HEK293 (cell line): Measurements from ENCODE around the gene CDKN3.

Source experiments
- CTCF ChIA-PET: fragments of 350-600 bp; formaldehyde crosslinking; extraction: SDS; loops from one replicate; lab custom pipeline; 2021; ENCODE audit warnings: antibody characterized with exemption; lab: Yijun Ruan, JAX
- POLR2A ChIA-PET: fragments of 300-600 bp; formaldehyde crosslinking; extraction: SDS; loops from one replicate; lab custom pipeline; 2020; ENCODE audit warnings: antibody characterized with exemption, inconsistent platforms; lab: Yijun Ruan, JAX
- H3K27ac ChIP-seq: fragments of 200-500 bp; sonication (Bioruptor generic); 2 replicates; pipeline ENCODE4 v1.5.1; 2014; ENCODE audit warnings: low read depth, low read length, control low read depth, inconsistent platforms; ENCODE audit errors: extremely low read depth
- H3K36me3 ChIP-seq, 2 experiments: fragments of 200-500 bp in 1 of 2; sonication (Bioruptor generic) in 1 of 2; 1 replicate in 1 of 2; 2 replicates in 1 of 2; pipeline ENCODE4 v1.5.1; 2014 to 2017; ENCODE audit warnings: inconsistent platforms in 2 of 2, low read length in 2 of 2; ENCODE audit not compliant: control insufficient read depth in 2 of 2, insufficient read depth in 1 of 2
- H3K4me1 ChIP-seq: fragments of 200-500 bp; sonication (Bioruptor generic); 2 replicates; pipeline ENCODE4 v1.5.1; 2014; ENCODE audit warnings: mild to moderate bottlenecking, low read length, inconsistent platforms; ENCODE audit not compliant: control insufficient read depth, insufficient read depth
- H3K4me3 ChIP-seq: 2 replicates; pipeline ENCODE4 v1.5.1; 2011; ENCODE audit warnings: low read depth, mild to moderate bottlenecking, control low read depth, low read length, moderate library complexity
- H3K9me3 ChIP-seq: fragments of 200-500 bp; sonication (Bioruptor generic); 2 replicates; pipeline ENCODE4 v1.5.1; 2014; ENCODE audit warnings: low read depth, low read length, inconsistent platforms; ENCODE audit not compliant: control insufficient read depth, insufficient read depth
- BCL11B ChIP-seq: fragments of 450-650 bp; formaldehyde crosslinking; IDR thresholded peaks from 2 replicates; pipeline ENCODE4 v1.5.1; 2016; ENCODE audit warnings: low read depth, missing biosample characterization, missing genetic modification characterization
- KLF1 ChIP-seq: fragments of 450-650 bp; formaldehyde crosslinking; IDR thresholded peaks from 2 replicates; pipeline ENCODE4 v1.5.1; 2016; ENCODE audit warnings: missing biosample characterization, missing genetic modification characterization
- SP2 ChIP-seq: fragments of 450-650 bp; formaldehyde crosslinking; IDR thresholded peaks from 2 replicates; pipeline ENCODE4 v1.5.1; 2016; ENCODE audit warnings: missing biosample characterization, missing genetic modification characterization
- YY2 ChIP-seq: fragments of 450-650 bp; formaldehyde crosslinking; IDR thresholded peaks from 2 replicates; pipeline ENCODE4 v1.5.1; 2016; ENCODE audit warnings: missing biosample characterization, missing genetic modification characterization
- ZBTB7A ChIP-seq: fragments of 450-650 bp; formaldehyde crosslinking; IDR thresholded peaks from 2 replicates; pipeline ENCODE4 v1.5.1; 2016; ENCODE audit warnings: low read depth, missing biosample characterization, missing genetic modification characterization
- ZFP3 ChIP-seq: fragments of 450-650 bp; formaldehyde crosslinking; IDR thresholded peaks from 2 replicates; pipeline ENCODE4 v1.5.1; 2016; ENCODE audit warnings: low read depth, missing biosample characterization, missing genetic modification characterization
- ZFP41 ChIP-seq: fragments of 450-650 bp; formaldehyde crosslinking; IDR thresholded peaks from 2 replicates; pipeline ENCODE4 v1.5.1; 2016; ENCODE audit warnings: missing biosample characterization, missing genetic modification characterization, borderline replicate concordance
- ZNF121 ChIP-seq: fragments of 450-650 bp; formaldehyde crosslinking; IDR thresholded peaks from 2 replicates; pipeline ENCODE4 v1.5.1; 2016; ENCODE audit warnings: missing biosample characterization, missing genetic modification characterization
- ZNF18 ChIP-seq: fragments of 450-650 bp; formaldehyde crosslinking; IDR thresholded peaks from 2 replicates; pipeline ENCODE4 v1.5.1; 2016; ENCODE audit warnings: missing biosample characterization, missing genetic modification characterization
- ZNF19 ChIP-seq: fragments of 450-650 bp; formaldehyde crosslinking; IDR thresholded peaks from 2 replicates; pipeline ENCODE4; 2016; ENCODE audit warnings: missing biosample characterization, missing genetic modification characterization, low read depth
- ZNF239 ChIP-seq: fragments of 450-650 bp; formaldehyde crosslinking; IDR thresholded peaks from 2 replicates; pipeline ENCODE4 v1.5.1; 2016; ENCODE audit warnings: missing biosample characterization, missing genetic modification characterization
- ZNF350 ChIP-seq: fragments of 450-650 bp; formaldehyde crosslinking; IDR thresholded peaks from 2 replicates; pipeline ENCODE4 v1.5.0; 2017; ENCODE audit warnings: missing biosample characterization, mild to moderate bottlenecking, missing genetic modification characterization
- ZNF366 ChIP-seq: fragments of 450-650 bp; formaldehyde crosslinking; conservative IDR thresholded peaks from 2 replicates; pipeline ENCODE4 v1.5.1; 2016; ENCODE audit warnings: missing biosample characterization, missing genetic modification characterization
- ZNF433 ChIP-seq: fragments of 450-650 bp; formaldehyde crosslinking; IDR thresholded peaks from 2 replicates; pipeline ENCODE4 v1.5.1; 2016; ENCODE audit warnings: missing biosample characterization, missing genetic modification characterization, low read depth
- ZNF555 ChIP-seq: fragments of 450-650 bp; formaldehyde crosslinking; conservative IDR thresholded peaks from 2 replicates; pipeline ENCODE4 v1.5.1; 2017; ENCODE audit warnings: missing biosample characterization, mild to moderate bottlenecking, missing genetic modification characterization, inconsistent platforms
- ZNF785 ChIP-seq: fragments of 450-650 bp; formaldehyde crosslinking; IDR thresholded peaks from 2 replicates; pipeline ENCODE4 v1.5.1; 2016; ENCODE audit warnings: missing biosample characterization, missing genetic modification characterization
- TF ChIP-seq, protein P1 (sequence below): fragments of 450-650 bp; formaldehyde crosslinking; IDR thresholded peaks from 2 replicates; pipeline ENCODE4 v1.5.1; 2016; ENCODE audit warnings: missing biosample characterization, missing genetic modification characterization
- TF ChIP-seq, protein P2 (sequence below): fragments of 450-650 bp; IDR thresholded peaks from 2 replicates; pipeline ENCODE4 v1.5.1; 2018; ENCODE audit warnings: missing biosample characterization, mild to moderate bottlenecking, missing genetic modification characterization

Gene CDKN3

GRCh38 chr14:54385556-54385955 lies 11.3 kb upstream of the CDKN3 start:
- H3K4me1 ChIP-seq, result no peaks in the 10 kb centered on the region
- TF ChIP-seq, protein P1, sequence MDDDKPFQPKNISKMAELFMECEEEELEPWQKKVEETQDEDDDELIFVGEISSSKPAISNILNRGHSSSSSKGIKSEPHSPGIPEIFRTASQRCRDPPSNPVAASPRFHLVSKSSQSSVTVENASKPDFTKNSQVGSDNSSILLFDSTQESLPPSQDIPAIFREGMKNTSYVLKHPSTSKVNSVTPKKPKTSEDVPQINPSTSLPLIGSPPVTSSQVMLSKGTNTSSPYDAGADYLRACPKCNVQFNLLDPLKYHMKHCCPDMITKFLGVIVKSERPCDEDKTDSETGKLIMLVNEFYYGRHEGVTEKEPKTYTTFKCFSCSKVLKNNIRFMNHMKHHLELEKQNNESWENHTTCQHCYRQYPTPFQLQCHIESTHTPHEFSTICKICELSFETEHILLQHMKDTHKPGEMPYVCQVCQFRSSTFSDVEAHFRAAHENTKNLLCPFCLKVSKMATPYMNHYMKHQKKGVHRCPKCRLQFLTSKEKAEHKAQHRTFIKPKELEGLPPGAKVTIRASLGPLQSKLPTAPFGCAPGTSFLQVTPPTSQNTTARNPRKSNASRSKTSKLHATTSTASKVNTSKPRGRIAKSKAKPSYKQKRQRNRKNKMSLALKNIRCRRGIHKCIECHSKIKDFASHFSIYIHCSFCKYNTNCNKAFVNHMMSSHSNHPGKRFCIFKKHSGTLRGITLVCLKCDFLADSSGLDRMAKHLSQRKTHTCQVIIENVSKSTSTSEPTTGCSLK (tag by site-specific recombination), result no peak
- TF ChIP-seq ZNF433 (tag by site-specific recombination) (no peak), YY2 (tag by site-specific recombination) (no peak), ZNF366 (tag by site-specific recombination) (no peak), BCL11B (no peak), ZNF239 (tag by site-specific recombination) (no peak)
- TF ChIP-seq, all 188 proteins: peak for 0
- no peaks in the 10 kb centered on the region for H3K9me3 ChIP-seq
- H3K36me3 ChIP-seq, result no peaks in the 10 kb centered on the region
- ChIA-PET POLR2A (no interaction called here), CTCF (no interaction called here)
- no peak overlapping the region for H3K4me3 ChIP-seq
- no peak overlapping the region for H3K27ac ChIP-seq

- Histone ChIP-seq H3K36me3 (no peaks in the 10 kb centered on the region), H3K9me3 (no peaks in the 10 kb centered on the region), H3K27ac (no peak overlapping the region)
- CTCF ChIA-PET, result interaction anchor here (0.5 kb wide), 1 partner anchor 24 kb away, joined by 3 read pairs; no protein-coding TSS in a partner anchor
- no peak for TF ChIP-seq YY2 (tag by site-specific recombination)
- TF ChIP-seq KLF1, result no peak
- no peak for TF ChIP-seq ZNF18 (tag by site-specific recombination)
- TF ChIP-seq BCL11B, result no peak
- no peak for TF ChIP-seq ZFP41 (tag by site-specific recombination)
- TF ChIP-seq ZNF19 (tag by site-specific recombination), result no peak
- TF ChIP-seq ZBTB7A (tag by site-specific recombination), result no peak
- no peak for TF ChIP-seq ZNF121
- no peak for TF ChIP-seq SP2
- TF ChIP-seq, protein P2, sequence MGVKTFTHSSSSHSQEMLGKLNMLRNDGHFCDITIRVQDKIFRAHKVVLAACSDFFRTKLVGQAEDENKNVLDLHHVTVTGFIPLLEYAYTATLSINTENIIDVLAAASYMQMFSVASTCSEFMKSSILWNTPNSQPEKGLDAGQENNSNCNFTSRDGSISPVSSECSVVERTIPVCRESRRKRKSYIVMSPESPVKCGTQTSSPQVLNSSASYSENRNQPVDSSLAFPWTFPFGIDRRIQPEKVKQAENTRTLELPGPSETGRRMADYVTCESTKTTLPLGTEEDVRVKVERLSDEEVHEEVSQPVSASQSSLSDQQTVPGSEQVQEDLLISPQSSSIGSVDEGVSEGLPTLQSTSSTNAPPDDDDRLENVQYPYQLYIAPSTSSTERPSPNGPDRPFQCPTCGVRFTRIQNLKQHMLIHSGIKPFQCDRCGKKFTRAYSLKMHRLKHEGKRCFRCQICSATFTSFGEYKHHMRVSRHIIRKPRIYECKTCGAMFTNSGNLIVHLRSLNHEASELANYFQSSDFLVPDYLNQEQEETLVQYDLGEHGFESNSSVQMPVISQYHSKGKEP (tag by site-specific recombination), result no peak
- no peak for TF ChIP-seq ZNF555
- TF ChIP-seq ZNF785, result no peak
- no peak for TF ChIP-seq ZFP3
- TF ChIP-seq ZNF350 (tag by site-specific recombination), result no peak
- TF ChIP-seq, all 188 proteins: peak for 0
- POLR2A ChIA-PET, result no interaction called here
- H3K4me3 ChIP-seq, result no peak overlapping the region
- H3K4me1 ChIP-seq, result no peaks in the 10 kb centered on the region
These were observed 9.5 kb upstream of the CDKN3 start for GRCh38 chr14:54387328-54387727.
